ENCODE data around the gene SRPRA.
"Not testable (repeated sequence)": the region's sequence is repeated elsewhere in the genome, so short reads cannot be mapped to it uniquely, and the experiment has no call there.

SRPRA gene

GRCh38 chr11:126268708-126269579 lies at the start of gene SRPRA, which contains the start of gene FOXRED1:
Gene SRPRA, minus strand, starts transcription at chr11:126268895. Its CDS starts 91 bp downstream, at chr11:126268804.
Gene FOXRED1, plus strand, starts transcription at chr11:126269154. Its CDS starts 53 bp downstream, at chr11:126269207.
- Histone ChIP-seq H3K36me3 (ENCODE audit: control insufficient read depth, insufficient read depth, low read length) (peaks cover 34% of the 10 kb centered on the region), H3K9ac (ENCODE audit: low read length) (peak within 1 kb of the TSS; percentile 92), H3K4me3 (ENCODE audit: low read length) (peak within 1 kb of the TSS; percentile 97), H3K27me3 (ENCODE audit: control insufficient read depth, insufficient read depth, low read length) (no peaks in the 10 kb centered on the region), H3K4me1 (ENCODE audit: control insufficient read depth, insufficient read depth, low read length) (peaks cover 6% of the 10 kb centered on the region), H3K27ac (ENCODE audit: low read depth, low read length) (peak within 1 kb of the TSS; percentile 85)

GRCh38 chr11:126317756-126318573 lies 49.3 kb upstream of the SRPRA start:
- Histone ChIP-seq H3K9ac (ENCODE audit: low read length) (peak overlapping the region; percentile 5), H3K4me1 (ENCODE audit: control insufficient read depth, insufficient read depth, low read length) (peaks cover 25% of the 10 kb centered on the region), H3K36me3 (ENCODE audit: control insufficient read depth, insufficient read depth, low read length) (no peaks in the 10 kb centered on the region), H3K27ac (ENCODE audit: low read depth, low read length) (peak overlapping the region; percentile 81), H3K4me3 (ENCODE audit: low read length) (peak overlapping the region; percentile 29), H3K27me3 (ENCODE audit: control insufficient read depth, insufficient read depth, low read length) (no peaks in the 10 kb centered on the region)

GRCh38 chr11:126317432-126317755 lies 48.7 kb upstream of the SRPRA start:
- Histone ChIP-seq H3K9ac (ENCODE audit: low read length) (no peak overlapping the region), H3K36me3 (ENCODE audit: control insufficient read depth, insufficient read depth, low read length) (no peaks in the 10 kb centered on the region), H3K27me3 (ENCODE audit: control insufficient read depth, insufficient read depth, low read length) (no peaks in the 10 kb centered on the region), H3K4me1 (ENCODE audit: control insufficient read depth, insufficient read depth, low read length) (peaks cover 25% of the 10 kb centered on the region), H3K27ac (ENCODE audit: low read depth, low read length) (peak overlapping the region; percentile 81), H3K4me3 (ENCODE audit: low read length) (no peak overlapping the region)

GRCh38 chr11:126313826-126314225 lies 45.1 kb upstream of the SRPRA start:
- H3K4me3 ChIP-seq (ENCODE audit: low read length), result no peak overlapping the region
- no peaks in the 10 kb centered on the region for H3K27me3 ChIP-seq (ENCODE audit: control insufficient read depth, insufficient read depth, low read length)
- no peak overlapping the region for H3K27ac ChIP-seq (ENCODE audit: low read depth, low read length)
- H3K4me1 ChIP-seq (ENCODE audit: control insufficient read depth, insufficient read depth, low read length), result peaks cover 19% of the 10 kb centered on the region
- H3K36me3 ChIP-seq (ENCODE audit: control insufficient read depth, insufficient read depth, low read length), result peaks cover 5% of the 10 kb centered on the region
- no peak overlapping the region for H3K9ac ChIP-seq (ENCODE audit: low read length)

- Histone ChIP-seq H3K4me3 (ENCODE audit: low read length) (no peak overlapping the region), H3K36me3 (ENCODE audit: control insufficient read depth, insufficient read depth, low read length) (peaks cover 5% of the 10 kb centered on the region), H3K9ac (ENCODE audit: low read length) (no peak overlapping the region), H3K4me1 (ENCODE audit: control insufficient read depth, insufficient read depth, low read length) (peaks cover 11% of the 10 kb centered on the region), H3K27ac (ENCODE audit: low read depth, low read length) (no peak overlapping the region), H3K27me3 (ENCODE audit: control insufficient read depth, insufficient read depth, low read length) (no peaks in the 10 kb centered on the region)
Measured at GRCh38 chr11:126312961-126313360, 44.3 kb upstream of the SRPRA start.

- H3K27ac ChIP-seq (ENCODE audit: low read depth, low read length), result no peak overlapping the region
Measured at GRCh38 chr11:126311401-126312291, 43.0 kb upstream of the SRPRA start.

GRCh38 chr11:126310992-126311310 lies 42.3 kb upstream of the SRPRA start:
- H3K27ac ChIP-seq (ENCODE audit: low read depth, low read length), result no peak overlapping the region

More at GRCh38 chr11:126311401-126312291, 43.0 kb upstream of the SRPRA start:
- no peaks in the 10 kb centered on the region for H3K27me3 ChIP-seq (ENCODE audit: control insufficient read depth, insufficient read depth, low read length)
- peaks cover 5% of the 10 kb centered on the region for H3K36me3 ChIP-seq (ENCODE audit: control insufficient read depth, insufficient read depth, low read length)
- no peak overlapping the region for H3K4me3 ChIP-seq (ENCODE audit: low read length)
- H3K9ac ChIP-seq (ENCODE audit: low read length), result no peak overlapping the region
- peaks cover 2% of the 10 kb centered on the region for H3K4me1 ChIP-seq (ENCODE audit: control insufficient read depth, insufficient read depth, low read length)

GRCh38 chr11:126310200-126310991 lies 41.7 kb upstream of the SRPRA start:
- peak overlapping the region; percentile 19 for H3K4me3 ChIP-seq (ENCODE audit: low read length)
- H3K9ac ChIP-seq (ENCODE audit: low read length), result no peak overlapping the region
- peaks cover 2% of the 10 kb centered on the region for H3K4me1 ChIP-seq (ENCODE audit: control insufficient read depth, insufficient read depth, low read length)
- peaks cover 5% of the 10 kb centered on the region for H3K36me3 ChIP-seq (ENCODE audit: control insufficient read depth, insufficient read depth, low read length)
- H3K27me3 ChIP-seq (ENCODE audit: control insufficient read depth, insufficient read depth, low read length), result no peaks in the 10 kb centered on the region
- no peak overlapping the region for H3K27ac ChIP-seq (ENCODE audit: low read depth, low read length)

More at GRCh38 chr11:126310992-126311310, 42.3 kb upstream of the SRPRA start:
- no peaks in the 10 kb centered on the region for H3K27me3 ChIP-seq (ENCODE audit: control insufficient read depth, insufficient read depth, low read length)
- H3K36me3 ChIP-seq (ENCODE audit: control insufficient read depth, insufficient read depth, low read length), result peaks cover 5% of the 10 kb centered on the region
- H3K4me3 ChIP-seq (ENCODE audit: low read length), result peak overlapping the region; percentile 19
- H3K4me1 ChIP-seq (ENCODE audit: control insufficient read depth, insufficient read depth, low read length), result peaks cover 2% of the 10 kb centered on the region
- H3K9ac ChIP-seq (ENCODE audit: low read length), result no peak overlapping the region

- not testable (repeated sequence) for H3K9ac ChIP-seq (ENCODE audit: low read length); H3K27me3 ChIP-seq (ENCODE audit: control insufficient read depth, insufficient read depth, low read length); H3K4me3 ChIP-seq (ENCODE audit: low read length); H3K27ac ChIP-seq (ENCODE audit: low read depth, low read length); H3K4me1 ChIP-seq (ENCODE audit: control insufficient read depth, insufficient read depth, low read length); H3K36me3 ChIP-seq (ENCODE audit: control insufficient read depth, insufficient read depth, low read length)
Measured at GRCh38 chr11:126308771-126309170, 40.1 kb upstream of the SRPRA start.

GRCh38 chr11:126308271-126308671 lies 39.6 kb upstream of the SRPRA start:
- Histone ChIP-seq H3K9ac (ENCODE audit: low read length) (no peak overlapping the region), H3K36me3 (ENCODE audit: control insufficient read depth, insufficient read depth, low read length) (peaks cover 5% of the 10 kb centered on the region), H3K27ac (ENCODE audit: low read depth, low read length) (no peak overlapping the region), H3K27me3 (ENCODE audit: control insufficient read depth, insufficient read depth, low read length) (no peaks in the 10 kb centered on the region), H3K4me1 (ENCODE audit: control insufficient read depth, insufficient read depth, low read length) (peaks cover 8% of the 10 kb centered on the region), H3K4me3 (ENCODE audit: low read length) (no peak overlapping the region)

GRCh38 chr11:126307706-126308105 lies 39.0 kb upstream of the SRPRA start:
- peaks cover 5% of the 10 kb centered on the region for H3K36me3 ChIP-seq (ENCODE audit: control insufficient read depth, insufficient read depth, low read length)
- H3K4me3 ChIP-seq (ENCODE audit: low read length), result no peak overlapping the region
- no peaks in the 10 kb centered on the region for H3K27me3 ChIP-seq (ENCODE audit: control insufficient read depth, insufficient read depth, low read length)
- H3K4me1 ChIP-seq (ENCODE audit: control insufficient read depth, insufficient read depth, low read length), result peaks cover 8% of the 10 kb centered on the region
- H3K27ac ChIP-seq (ENCODE audit: low read depth, low read length), result no peak overlapping the region
- H3K9ac ChIP-seq (ENCODE audit: low read length), result no peak overlapping the region
